PC-3 (cell line): ENCODE measurements around the gene GREB1L. TPM values are rescaled to one million over a fixed set of nuclear protein-coding genes. Genes with fewer than 3 reads are reported as not detected.

Source experiments
- ATAC-seq: fragments of 200-7000 bp; cut with Tn5 transposase; 2 replicates; pipeline ENCODE4 v1.9.1; 2020; ENCODE audit warnings: mild to moderate bottlenecking, moderate library complexity
- BruUV-seq: library from RNA; stranded (reverse); fragments of 400-500 nt; replicated peaks from 2 replicates; lab custom pipeline; 2021; lab: Mats Ljungman, UMichigan
- CTCF ChIA-PET: fragments of 300-600 bp; sonication (Branson Sonifier 250); formaldehyde crosslinking; loops from one replicate; lab custom pipeline; 2022; ENCODE audit warnings: antibody characterized with exemption; lab: Charles Lee
- POLR2A ChIA-PET: fragments of 300-600 bp; sonication (Branson Sonifier 250); formaldehyde crosslinking; loops from one replicate; lab custom pipeline; 2022; ENCODE audit warnings: antibody characterized with exemption; ENCODE audit not compliant: unreplicated experiment; lab: Charles Lee
- DNase-seq: peaks from one replicate; pipeline ENCODE4 v3.0.0-alpha.2; 2015
- H2AFZ ChIP-seq: fragments of 300-600 bp; sonication (generic); 2 replicates; pipeline ENCODE4 v1.6.0; 2016; ENCODE audit warnings: antibody characterized with exemption, low read length
- H3F3A ChIP-seq: fragments of 300-600 bp; sonication (generic); one replicate; pipeline ENCODE4 v1.6.0; 2017; ENCODE audit warnings: antibody characterized with exemption, low read length, control low read depth, mild to moderate bottlenecking; ENCODE audit not compliant: unreplicated experiment
- H3K27ac ChIP-seq: fragments of 300-600 bp; sonication (generic); 2 replicates; pipeline ENCODE4 v1.5.1; 2016; ENCODE audit warnings: mild to moderate bottlenecking, low read length
- H3K27me3 ChIP-seq: fragments of 300-600 bp; sonication (generic); 2 replicates; pipeline ENCODE4 v1.6.1; 2016; ENCODE audit warnings: low read length, mixed read lengths
- H3K36me3 ChIP-seq: fragments of 300-600 bp; sonication (generic); 2 replicates; pipeline ENCODE4 v1.6.1; 2016; ENCODE audit warnings: low read depth, mixed run types, low read length, mixed read lengths
- H3K4me1 ChIP-seq: fragments of 300-600 bp; sonication (generic); 2 replicates; pipeline ENCODE4 v1.5.1; 2016; ENCODE audit warnings: low read length; ENCODE audit not compliant: insufficient read depth
- H3K4me2 ChIP-seq: fragments of 300-600 bp; sonication (generic); 2 replicates; pipeline ENCODE4 v1.6.0; 2016; ENCODE audit warnings: low read length
- H3K4me3 ChIP-seq: fragments of 300-600 bp; sonication (generic); 2 replicates; pipeline ENCODE4 v1.5.1; 2016; ENCODE audit warnings: mild to moderate bottlenecking, low read length, mixed read lengths
- H3K79me2 ChIP-seq: fragments of 300-600 bp; sonication (generic); 2 replicates; pipeline ENCODE4 v1.6.1; 2017; ENCODE audit warnings: low read length, mixed read lengths
- H3K9ac ChIP-seq: fragments of 300-600 bp; sonication (generic); 2 replicates; pipeline ENCODE4 v1.6.0; 2016; ENCODE audit warnings: mild to moderate bottlenecking, low read length
- H3K9me2 ChIP-seq: fragments of 300-600 bp; sonication (generic); replicated peaks from 2 replicates; pipeline ENCODE4 v1.6.1; 2016; ENCODE audit warnings: mixed run types, low read length, mixed read lengths
- H3K9me3 ChIP-seq: fragments of 300-600 bp; sonication (generic); 2 replicates; pipeline ENCODE4 v1.6.1; 2016; ENCODE audit warnings: low read length, mixed read lengths
- H4K20me1 ChIP-seq: fragments of 300-600 bp; sonication (generic); 2 replicates; pipeline ENCODE4 v1.6.1; 2016; ENCODE audit warnings: low read length, mixed read lengths
- CTCF ChIP-seq: fragments of 300-600 bp; sonication (generic); conservative IDR thresholded peaks from 2 replicates; pipeline ENCODE4 v1.5.1; 2017; ENCODE audit warnings: antibody characterized with exemption, low read depth, mild to moderate bottlenecking, low read length
- EZH2 ChIP-seq: fragments of 300-600 bp; sonication (generic); IDR thresholded peaks from one replicate; pipeline ENCODE4 v1.6.1; 2017; ENCODE audit warnings: antibody characterized with exemption, mild to moderate bottlenecking, low read length; ENCODE audit not compliant: unreplicated experiment
- EZH2phosphoT487 ChIP-seq: fragments of 300-600 bp; sonication (generic); IDR thresholded peaks from 2 replicates; pipeline ENCODE4 v1.6.1; 2018; ENCODE audit warnings: mild to moderate bottlenecking, antibody characterized with exemption, low read length, borderline replicate concordance
- intact Hi-C: fragments of 100-400 bp; cut with micrococcal nuclease; formaldehyde crosslinking; loops from 2 replicates; pipeline ENCODE4 v1.9.0; 2023
- total RNA-seq: library from RNA; depleted of rRNA; stranded (reverse); fragments of >200 nt; gene quantifications from 2 replicates; pipeline ENCODE4 v1.2.3, GENCODE V29; 2014

Gene GREB1L
- total RNA-seq, 1 experiment from 2014 or later = 10.3 TPM

- ATAC-seq = peak; percentile 78
- intact Hi-C loops = loop anchor here (1.0 to 5.0 kb wide), 3 partner anchors 92 to 249 kb away; partner anchors contain the start of gene GREB1L
- Histone ChIP-seq H4K20me1 (no peaks in the 10 kb centered on the region), H3K27me3 (no peaks in the 10 kb centered on the region), H3K27ac (no peak overlapping the region), H3F3A (no peaks in the 10 kb centered on the region), H3K79me2 (no peaks in the 10 kb centered on the region), H3K36me3 (no peaks in the 10 kb centered on the region), H3K9me2 (no peaks in the 10 kb centered on the region), H2AFZ (no peak overlapping the region), H3K9me3 (no peaks in the 10 kb centered on the region), H3K4me1 (peaks cover 13% of the 10 kb centered on the region), H3K4me3 (no peak overlapping the region), H3K4me2 (no peak overlapping the region), H3K9ac (no peak overlapping the region)
- DNase-seq = peak; percentile 78
- TF ChIP-seq EZH2phosphoT487 (no peak), CTCF (peak; percentile 95)
- no TSS peak for BruUV-seq
- CTCF ChIA-PET = no interaction called here
- POLR2A ChIA-PET = no interaction called here
These were observed 202.6 kb downstream of the GREB1L start for GRCh38 chr18:21444465-21445212.

DNA sequence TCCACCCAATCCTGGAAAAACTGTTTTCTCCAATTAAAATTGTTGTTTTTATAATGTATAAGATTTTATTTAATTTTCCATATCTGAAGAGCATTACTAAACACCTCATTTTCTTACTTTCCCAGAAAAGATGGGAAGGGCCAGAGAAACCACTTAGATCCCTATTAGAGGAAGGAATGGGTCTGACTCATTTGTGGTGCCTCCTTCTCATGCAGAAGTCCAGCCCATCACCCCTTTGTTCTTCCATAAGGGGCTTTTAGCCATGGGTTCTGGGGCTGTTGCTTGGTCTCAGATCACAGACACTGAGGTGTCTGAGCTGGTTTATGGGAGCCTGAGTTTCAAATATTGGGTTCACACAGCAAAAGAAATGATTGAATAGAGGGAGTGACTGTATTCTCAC is 206.3 kb downstream of the GREB1L start:
- TF ChIP-seq EZH2phosphoT487 (no peak), EZH2 (no peak)
- H3K9me2 ChIP-seq = no peaks in the 10 kb centered on the region
- no peaks in the 10 kb centered on the region for H3F3A ChIP-seq
- DNase-seq (no peak), ATAC-seq (no peak)
- intact Hi-C loops = no loop called here
- no TSS peak for BruUV-seq
- no peaks in the 10 kb centered on the region for H3K9me3 ChIP-seq
- no peaks in the 10 kb centered on the region for H3K27me3 ChIP-seq
- ChIA-PET CTCF (no interaction called here), POLR2A (no interaction called here)
- H3K4me3 ChIP-seq = no peak overlapping the region
- H3K4me2 ChIP-seq = no peak overlapping the region
- H3K79me2 ChIP-seq = no peaks in the 10 kb centered on the region
- no peaks in the 10 kb centered on the region for H4K20me1 ChIP-seq
- H3K27ac ChIP-seq = no peak overlapping the region
- peaks cover 5% of the 10 kb centered on the region for H3K4me1 ChIP-seq
- H2AFZ ChIP-seq = no peak overlapping the region
- no peaks in the 10 kb centered on the region for H3K36me3 ChIP-seq
- H3K9ac ChIP-seq = no peak overlapping the region

DNA sequence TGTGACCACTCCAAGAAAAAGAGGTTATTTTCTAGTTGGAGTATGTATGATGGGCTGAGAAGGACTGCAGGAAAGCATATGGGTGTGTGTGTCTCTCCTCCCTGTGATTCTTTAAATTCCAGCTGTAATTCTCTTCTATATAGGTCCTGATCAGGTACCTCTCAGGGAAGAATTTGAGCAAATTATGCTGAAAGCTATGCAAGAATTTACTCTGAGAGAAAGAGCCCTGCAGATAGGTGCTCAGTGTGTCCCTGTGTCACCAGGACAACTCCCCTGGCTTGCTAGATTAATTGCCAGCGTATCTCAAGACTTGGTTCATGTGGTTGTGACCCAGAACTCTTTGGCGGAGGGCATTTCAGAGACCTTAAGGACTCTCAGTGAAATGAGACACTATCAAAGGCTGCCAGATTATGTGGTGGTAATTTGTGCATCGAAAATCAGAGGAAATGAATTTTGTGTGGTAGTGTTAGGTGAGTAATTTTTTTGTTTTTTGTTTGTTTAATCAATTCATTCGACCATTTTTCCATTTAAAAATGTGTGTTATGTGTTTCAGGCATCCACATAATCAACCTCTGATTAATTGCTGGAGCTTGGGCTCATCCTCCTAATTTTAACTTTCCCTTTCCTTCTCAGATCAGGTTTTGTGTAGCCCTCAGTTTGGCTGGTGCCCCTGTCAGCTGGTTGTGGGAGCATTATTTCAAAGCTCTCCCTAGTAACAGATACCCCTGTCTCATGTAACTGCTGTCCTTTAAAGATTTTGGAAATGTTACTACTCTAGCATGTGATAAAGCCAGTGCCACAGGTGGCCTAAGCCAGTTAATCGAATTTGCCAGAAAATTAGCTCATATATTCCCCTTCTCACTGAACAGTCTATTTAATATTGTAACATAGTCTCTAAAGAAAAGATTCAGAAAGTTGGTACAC is 207.6 kb downstream of the GREB1L start:
- Histone ChIP-seq H3K27ac (no peak overlapping the region), H3F3A (no peaks in the 10 kb centered on the region), H4K20me1 (no peaks in the 10 kb centered on the region), H2AFZ (no peak overlapping the region), H3K9ac (no peak overlapping the region), H3K4me3 (no peak overlapping the region), H3K36me3 (no peaks in the 10 kb centered on the region), H3K4me2 (no peak overlapping the region), H3K27me3 (no peaks in the 10 kb centered on the region), H3K9me2 (no peaks in the 10 kb centered on the region), H3K79me2 (no peaks in the 10 kb centered on the region), H3K9me3 (no peaks in the 10 kb centered on the region), H3K4me1 (peaks cover 7% of the 10 kb centered on the region)
- TF ChIP-seq EZH2 (no peak), CTCF (no peak), EZH2phosphoT487 (no peak)
- no peak for DNase-seq
- intact Hi-C loops = loop anchor here (10.0 kb wide), 1 partner anchor 485 kb away; no protein-coding TSS in a partner anchor
- POLR2A ChIA-PET = no interaction called here
- no peak for ATAC-seq
- no TSS peak for BruUV-seq
- CTCF ChIA-PET = no interaction called here
